ENCODE data around the gene FANCG.
A peak's percentile ranks its signal among the peaks of the same experiment; 100 is the strongest.

Gene FANCG

GRCh38 chr9:35074141-35074540, 5.6 kb downstream of the FANCG start:
- H3K27ac ChIP-seq (ENCODE audit: low read depth, low read length) = no peak overlapping the region
- H3K4me3 ChIP-seq (ENCODE audit: low read depth, low read length) = no peak overlapping the region
- H3K4me1 ChIP-seq (ENCODE audit: control insufficient read depth, insufficient read depth, low read length) = peaks cover 21% of the 10 kb centered on the region
- H3K36me3 ChIP-seq (ENCODE audit: control insufficient read depth, insufficient read depth, low read length) = peaks cover 60% of the 10 kb centered on the region
- no peak overlapping the region for H3K9ac ChIP-seq (ENCODE audit: low read depth, low read length)
- H3K27me3 ChIP-seq (ENCODE audit: control insufficient read depth, insufficient read depth, low read length) = no peaks in the 10 kb centered on the region
- no peaks in the 10 kb centered on the region for H3K9me3 ChIP-seq (ENCODE audit: control insufficient read depth, insufficient read depth, low read length)

- Histone ChIP-seq H3K9ac (ENCODE audit: low read depth, low read length) (peak overlapping the region; percentile 1; the same call in 1 of the 2 replicates), H3K27ac (ENCODE audit: low read depth, low read length) (peak overlapping the region; percentile 65), H3K36me3 (ENCODE audit: control insufficient read depth, insufficient read depth, low read length) (peaks cover 69% of the 10 kb centered on the region), H3K4me3 (ENCODE audit: low read depth, low read length) (peak overlapping the region; percentile 28; the same call in 1 of the 2 replicates), H3K4me1 (ENCODE audit: control insufficient read depth, insufficient read depth, low read length) (peaks cover 16% of the 10 kb centered on the region), H3K27me3 (ENCODE audit: control insufficient read depth, insufficient read depth, low read length) (no peaks in the 10 kb centered on the region), H3K9me3 (ENCODE audit: control insufficient read depth, insufficient read depth, low read length) (no peaks in the 10 kb centered on the region)
These were observed 6.5 kb downstream of the FANCG start for GRCh38 chr9:35073279-35073612.

GRCh38 chr9:35072461-35073278, 7.1 kb downstream of the FANCG start, which contains the start of gene VCP:
Gene VCP, minus strand, starts transcription at chr9:35072625. Its CDS starts 272 bp downstream, at chr9:35072353.
- no peaks in the 10 kb centered on the region for H3K9me3 ChIP-seq (ENCODE audit: control insufficient read depth, insufficient read depth, low read length)
- peaks cover 70% of the 10 kb centered on the region for H3K36me3 ChIP-seq (ENCODE audit: control insufficient read depth, insufficient read depth, low read length)

GRCh38 chr9:35071814-35072460, 7.8 kb downstream of the FANCG start:
- no peaks in the 10 kb centered on the region for H3K9me3 ChIP-seq (ENCODE audit: control insufficient read depth, insufficient read depth, low read length)
- peak overlapping the region; percentile 90 for H3K4me3 ChIP-seq (ENCODE audit: low read depth, low read length)
- H3K4me1 ChIP-seq (ENCODE audit: control insufficient read depth, insufficient read depth, low read length) = peaks cover 16% of the 10 kb centered on the region
- H3K36me3 ChIP-seq (ENCODE audit: control insufficient read depth, insufficient read depth, low read length) = peaks cover 71% of the 10 kb centered on the region
- peak overlapping the region; percentile 100 for H3K27ac ChIP-seq (ENCODE audit: low read depth, low read length)
- H3K27me3 ChIP-seq (ENCODE audit: control insufficient read depth, insufficient read depth, low read length) = no peaks in the 10 kb centered on the region
- H3K9ac ChIP-seq (ENCODE audit: low read depth, low read length) = peak overlapping the region; percentile 96

More at GRCh38 chr9:35072461-35073278, 7.1 kb downstream of the FANCG start, which contains the start of gene VCP:
- no peaks in the 10 kb centered on the region for H3K27me3 ChIP-seq (ENCODE audit: control insufficient read depth, insufficient read depth, low read length)
- H3K9ac ChIP-seq (ENCODE audit: low read depth, low read length) = peak within 1 kb of the TSS; percentile 96
- peak within 1 kb of the TSS; percentile 90 for H3K4me3 ChIP-seq (ENCODE audit: low read depth, low read length)
- H3K27ac ChIP-seq (ENCODE audit: low read depth, low read length) = peak within 1 kb of the TSS; percentile 100
- H3K4me1 ChIP-seq (ENCODE audit: control insufficient read depth, insufficient read depth, low read length) = peaks cover 16% of the 10 kb centered on the region

- peak overlapping the region; percentile 90 for H3K4me3 ChIP-seq (ENCODE audit: low read depth, low read length)
- peaks cover 16% of the 10 kb centered on the region for H3K4me1 ChIP-seq (ENCODE audit: control insufficient read depth, insufficient read depth, low read length)
- H3K27me3 ChIP-seq (ENCODE audit: control insufficient read depth, insufficient read depth, low read length) = no peaks in the 10 kb centered on the region
- peak overlapping the region; percentile 100 for H3K27ac ChIP-seq (ENCODE audit: low read depth, low read length)
- H3K9me3 ChIP-seq (ENCODE audit: control insufficient read depth, insufficient read depth, low read length) = no peaks in the 10 kb centered on the region
- peaks cover 71% of the 10 kb centered on the region for H3K36me3 ChIP-seq (ENCODE audit: control insufficient read depth, insufficient read depth, low read length)
- peak overlapping the region; percentile 96 for H3K9ac ChIP-seq (ENCODE audit: low read depth, low read length)
These were observed 8.6 kb downstream of the FANCG start for GRCh38 chr9:35070823-35071813.

- Histone ChIP-seq H3K4me3 (ENCODE audit: low read depth, low read length) (no peak overlapping the region), H3K27me3 (ENCODE audit: control insufficient read depth, insufficient read depth, low read length) (no peaks in the 10 kb centered on the region), H3K36me3 (ENCODE audit: control insufficient read depth, insufficient read depth, low read length) (peaks cover 70% of the 10 kb centered on the region), H3K9ac (ENCODE audit: low read depth, low read length) (no peak overlapping the region), H3K9me3 (ENCODE audit: control insufficient read depth, insufficient read depth, low read length) (no peaks in the 10 kb centered on the region), H3K4me1 (ENCODE audit: control insufficient read depth, insufficient read depth, low read length) (peaks cover 16% of the 10 kb centered on the region), H3K27ac (ENCODE audit: low read depth, low read length) (no peak overlapping the region)
These were observed 10.7 kb downstream of the FANCG start for GRCh38 chr9:35069020-35069419.

- H3K27ac ChIP-seq (ENCODE audit: low read depth, low read length) = no peak overlapping the region
- H3K4me3 ChIP-seq (ENCODE audit: low read depth, low read length) = no peak overlapping the region
- H3K9ac ChIP-seq (ENCODE audit: low read depth, low read length) = no peak overlapping the region
- no peaks in the 10 kb centered on the region for H3K27me3 ChIP-seq (ENCODE audit: control insufficient read depth, insufficient read depth, low read length)
- peaks cover 81% of the 10 kb centered on the region for H3K36me3 ChIP-seq (ENCODE audit: control insufficient read depth, insufficient read depth, low read length)
- H3K9me3 ChIP-seq (ENCODE audit: control insufficient read depth, insufficient read depth, low read length) = no peaks in the 10 kb centered on the region
- peaks cover 12% of the 10 kb centered on the region; the same call in 1 of the 2 replicates for H3K4me1 ChIP-seq (ENCODE audit: control insufficient read depth, insufficient read depth, low read length)
These were observed 12.7 kb downstream of the FANCG start for GRCh38 chr9:35067056-35067455.

GRCh38 chr9:35060548-35061207, 19.1 kb downstream of the FANCG start:
- no peaks in the 10 kb centered on the region for H3K27me3 ChIP-seq (ENCODE audit: control insufficient read depth, insufficient read depth, low read length)
- no peaks in the 10 kb centered on the region for H3K9me3 ChIP-seq (ENCODE audit: control insufficient read depth, insufficient read depth, low read length)
- no peak overlapping the region for H3K9ac ChIP-seq (ENCODE audit: low read depth, low read length)
- H3K27ac ChIP-seq (ENCODE audit: low read depth, low read length) = no peak overlapping the region
- H3K4me3 ChIP-seq (ENCODE audit: low read depth, low read length) = no peak overlapping the region
- H3K36me3 ChIP-seq (ENCODE audit: control insufficient read depth, insufficient read depth, low read length) = peaks cover 100% of the 10 kb centered on the region
- no peaks in the 10 kb centered on the region for H3K4me1 ChIP-seq (ENCODE audit: control insufficient read depth, insufficient read depth, low read length)

- H3K36me3 ChIP-seq (ENCODE audit: control insufficient read depth, insufficient read depth, low read length) = peaks cover 97% of the 10 kb centered on the region
- H3K9me3 ChIP-seq (ENCODE audit: control insufficient read depth, insufficient read depth, low read length) = no peaks in the 10 kb centered on the region
- no peak overlapping the region for H3K4me3 ChIP-seq (ENCODE audit: low read depth, low read length)
- H3K9ac ChIP-seq (ENCODE audit: low read depth, low read length) = no peak overlapping the region
- H3K27me3 ChIP-seq (ENCODE audit: control insufficient read depth, insufficient read depth, low read length) = no peaks in the 10 kb centered on the region
- no peak overlapping the region for H3K27ac ChIP-seq (ENCODE audit: low read depth, low read length)
- H3K4me1 ChIP-seq (ENCODE audit: control insufficient read depth, insufficient read depth, low read length) = no peaks in the 10 kb centered on the region
These were observed 20.3 kb downstream of the FANCG start for GRCh38 chr9:35059438-35059837.

GRCh38 chr9:35057271-35057620, 22.5 kb downstream of the FANCG start:
- Histone ChIP-seq H3K9ac (ENCODE audit: low read depth, low read length) (no peak overlapping the region), H3K9me3 (ENCODE audit: control insufficient read depth, insufficient read depth, low read length) (no peaks in the 10 kb centered on the region), H3K27me3 (ENCODE audit: control insufficient read depth, insufficient read depth, low read length) (no peaks in the 10 kb centered on the region), H3K27ac (ENCODE audit: low read depth, low read length) (no peak overlapping the region), H3K4me3 (ENCODE audit: low read depth, low read length) (no peak overlapping the region), H3K36me3 (ENCODE audit: control insufficient read depth, insufficient read depth, low read length) (peaks cover 78% of the 10 kb centered on the region), H3K4me1 (ENCODE audit: control insufficient read depth, insufficient read depth, low read length) (no peaks in the 10 kb centered on the region)
